Trophoblast cell (in vitro differentiated cells and primary cell): ENCODE measurements around the gene ZBTB16.

Source experiments
- DNase-seq, 2 donors: peaks; one replicate each; pipeline ENCODE4 v3.0.0-alpha.2; 2016
- H2AFZ ChIP-seq: 2 replicates; pipeline ENCODE4 v1.6.1; 2013; ENCODE audit warnings: low read length, moderate library complexity, mild to moderate bottlenecking; ENCODE audit not compliant: insufficient read depth, poor library complexity
- H2AK5ac ChIP-seq: 2 replicates; pipeline ENCODE4 v1.6.1; 2013; ENCODE audit warnings: mild to moderate bottlenecking, low read length
- H2BK120ac ChIP-seq: 2 replicates; pipeline ENCODE4 v1.6.1; 2013; ENCODE audit warnings: low read length, mild to moderate bottlenecking, moderate library complexity; ENCODE audit not compliant: insufficient read depth, poor library complexity
- H2BK12ac ChIP-seq: 2 replicates; pipeline ENCODE4 v1.6.1; 2013; ENCODE audit warnings: mild to moderate bottlenecking, low read length, moderate library complexity
- H2BK5ac ChIP-seq: 2 replicates; pipeline ENCODE4 v1.6.1; 2013; ENCODE audit warnings: low read length, low read depth, moderate library complexity, mild to moderate bottlenecking; ENCODE audit not compliant: poor library complexity
- H3K14ac ChIP-seq: 2 replicates; pipeline ENCODE4 v1.6.1; 2013; ENCODE audit warnings: mild to moderate bottlenecking, low read length
- H3K18ac ChIP-seq: 2 replicates; pipeline ENCODE4 v1.6.1; 2013; ENCODE audit warnings: mild to moderate bottlenecking, low read length
- H3K23ac ChIP-seq: 2 replicates; pipeline ENCODE4 v1.6.1; 2013; ENCODE audit warnings: low read length
- H3K27ac ChIP-seq: 2 replicates; pipeline ENCODE4 v1.5.1; 2013; ENCODE audit warnings: low read depth, mild to moderate bottlenecking, inconsistent platforms, low read length, moderate library complexity
- H3K27me3 ChIP-seq: 2 replicates; pipeline ENCODE4 v1.6.1; 2013; ENCODE audit warnings: inconsistent platforms, mild to moderate bottlenecking, low read length, moderate library complexity; ENCODE audit not compliant: insufficient read depth
- H3K36me3 ChIP-seq, 2 experiments: 1 replicate in 1 of 2; 2 replicates in 1 of 2; pipeline ENCODE4 v1.6.1; 2013; ENCODE audit warnings: low read length in 2 of 2, mild to moderate bottlenecking in 2 of 2, moderate library complexity in 1 of 2; ENCODE audit not compliant: insufficient read depth in 2 of 2, control insufficient read depth in 1 of 2
- H3K4ac ChIP-seq: 2 replicates; pipeline ENCODE4 v1.6.1; 2013; ENCODE audit warnings: low read depth, mild to moderate bottlenecking, low read length, moderate library complexity
- H3K4me1 ChIP-seq, 2 experiments: 1 replicate in 1 of 2; 2 replicates in 1 of 2; pipeline ENCODE4 v1.6.1; 2013; ENCODE audit warnings: low read length in 2 of 2, mild to moderate bottlenecking in 2 of 2, moderate library complexity in 1 of 2; ENCODE audit not compliant: insufficient read depth in 2 of 2, control insufficient read depth in 1 of 2
- H3K4me2 ChIP-seq: 2 replicates; pipeline ENCODE4 v1.6.1; 2013; ENCODE audit warnings: inconsistent platforms, mild to moderate bottlenecking, low read length, moderate library complexity
- H3K4me3 ChIP-seq: 2 replicates; pipeline ENCODE4 v1.5.1; 2013; ENCODE audit warnings: mild to moderate bottlenecking, low read depth, low read length, inconsistent platforms
- H3K79me1 ChIP-seq: one replicate; pipeline ENCODE4 v1.6.1; 2013; ENCODE audit warnings: low read length
- H3K79me2 ChIP-seq: 2 replicates; pipeline ENCODE4 v1.6.1; 2013; ENCODE audit warnings: low read length, mild to moderate bottlenecking; ENCODE audit not compliant: control insufficient read depth, insufficient read depth, poor library complexity
- H3K9ac ChIP-seq: 2 replicates; pipeline ENCODE4 v1.6.1; 2013; ENCODE audit warnings: mild to moderate bottlenecking, low read length
- H3K9me3 ChIP-seq: 2 replicates; pipeline ENCODE4 v1.6.1; 2013; ENCODE audit warnings: low read depth, mild to moderate bottlenecking, control low read depth, inconsistent platforms, low read length; ENCODE audit not compliant: insufficient read depth
- H4K12ac ChIP-seq: 2 replicates; pipeline ENCODE4 v1.6.1; 2013; ENCODE audit warnings: low read depth, mild to moderate bottlenecking, low read length, moderate library complexity
- H4K8ac ChIP-seq: 2 replicates; pipeline ENCODE4 v1.6.1; 2013; ENCODE audit warnings: low read depth, mild to moderate bottlenecking, low read length, moderate library complexity
- H4K91ac ChIP-seq: one replicate; pipeline ENCODE4 v1.6.1; 2013; ENCODE audit warnings: low read depth, mild to moderate bottlenecking, low read length, moderate library complexity
- WGBS: extraction: QIAGEN DNeasy Blood & Tissue Kit; methylation state at CpG from one replicate; pipeline ENCODE4 v1.1.7; 2013; ENCODE audit warnings: missing lambda C conversion rate; ENCODE audit not compliant: insufficient read length, insufficient coverage; ENCODE audit errors: extremely low coverage; 5-methylcytosine and 5-hydroxymethylcytosine counted together

The ZBTB16 gene

DNA sequence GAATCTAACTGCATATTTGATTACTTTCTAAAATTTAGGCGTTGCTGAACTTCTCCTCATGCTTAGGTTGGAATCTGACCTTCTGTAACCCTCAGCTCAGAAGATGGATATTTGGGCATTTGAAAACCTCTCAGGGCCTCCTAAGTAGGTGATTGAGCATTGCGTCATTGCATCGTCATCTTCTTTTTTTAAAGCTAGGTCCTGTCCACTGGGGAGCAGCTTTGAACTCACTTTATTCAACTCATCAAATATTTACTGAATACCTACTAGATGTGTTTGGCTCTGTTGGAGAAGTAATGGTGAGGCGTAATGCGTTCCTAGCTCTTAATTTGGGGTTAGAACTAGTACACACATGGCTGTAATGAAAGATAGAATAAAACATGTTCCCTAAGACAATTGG lies 56.8 kb downstream of the ZBTB16 start:
- Histone ChIP-seq H3K4me2 (no peak overlapping the region), H4K91ac (no peak overlapping the region)
- no CpG with 5 or more reads among the region's 5 CpGs for WGBS

GRCh38 chr11:114116800-114117199 lies 57.3 kb downstream of the ZBTB16 start:
- H3K9me3 ChIP-seq, result no peaks in the 10 kb centered on the region
- no peak overlapping the region for H3K14ac ChIP-seq
- H3K9ac ChIP-seq, result no peak overlapping the region
- no peak overlapping the region for H2BK12ac ChIP-seq
- H3K4me3 ChIP-seq, result no peak overlapping the region
- no peaks in the 10 kb centered on the region for H3K79me1 ChIP-seq
- H2BK120ac ChIP-seq, result no peak overlapping the region
- no CpG with 5 or more reads among the region's 3 CpGs for WGBS
- peaks cover 5 to 6% of the 10 kb centered on the region in 2 experiments for H3K4me1 ChIP-seq
- DNase-seq, result no peak
- no peak overlapping the region for H2AK5ac ChIP-seq
- H3K27ac ChIP-seq, result no peak overlapping the region
- no peak overlapping the region for H2BK5ac ChIP-seq
- no peak overlapping the region for H4K91ac ChIP-seq
- no peak overlapping the region for H4K8ac ChIP-seq
- H3K18ac ChIP-seq, result no peak overlapping the region
- H3K36me3 ChIP-seq, result no peaks in the 10 kb centered on the region
- H3K79me2 ChIP-seq, result no peaks in the 10 kb centered on the region
- H2AFZ ChIP-seq, result no peak overlapping the region
- no peak overlapping the region for H4K12ac ChIP-seq
- no peaks in the 10 kb centered on the region for H3K27me3 ChIP-seq
- H3K4me2 ChIP-seq, result no peak overlapping the region
- no peak overlapping the region for H3K23ac ChIP-seq
- H3K4ac ChIP-seq, result no peak overlapping the region

More for the DNA sequence above, 56.8 kb downstream of the ZBTB16 start:
- no peak for DNase-seq
- no peaks in the 10 kb centered on the region for H3K79me1 ChIP-seq
- H3K27ac ChIP-seq, result no peak overlapping the region
- H4K12ac ChIP-seq, result no peak overlapping the region
- no peak overlapping the region for H2BK120ac ChIP-seq
- no peak overlapping the region for H3K4me3 ChIP-seq
- no peaks in the 10 kb centered on the region for H3K79me2 ChIP-seq
- no peak overlapping the region for H2BK5ac ChIP-seq
- H3K4me1 ChIP-seq, result peaks cover 5 to 6% of the 10 kb centered on the region in 2 experiments
- no peak overlapping the region for H3K4ac ChIP-seq
- H3K18ac ChIP-seq, result no peak overlapping the region
- H2BK12ac ChIP-seq, result no peak overlapping the region
- H3K14ac ChIP-seq, result no peak overlapping the region
- H3K9ac ChIP-seq, result no peak overlapping the region
- H4K8ac ChIP-seq, result no peak overlapping the region
- no peaks in the 10 kb centered on the region for H3K36me3 ChIP-seq
- H2AK5ac ChIP-seq, result no peak overlapping the region
- no peaks in the 10 kb centered on the region for H3K27me3 ChIP-seq
- no peak overlapping the region for H2AFZ ChIP-seq
- no peaks in the 10 kb centered on the region for H3K9me3 ChIP-seq
- no peak overlapping the region for H3K23ac ChIP-seq

DNA sequence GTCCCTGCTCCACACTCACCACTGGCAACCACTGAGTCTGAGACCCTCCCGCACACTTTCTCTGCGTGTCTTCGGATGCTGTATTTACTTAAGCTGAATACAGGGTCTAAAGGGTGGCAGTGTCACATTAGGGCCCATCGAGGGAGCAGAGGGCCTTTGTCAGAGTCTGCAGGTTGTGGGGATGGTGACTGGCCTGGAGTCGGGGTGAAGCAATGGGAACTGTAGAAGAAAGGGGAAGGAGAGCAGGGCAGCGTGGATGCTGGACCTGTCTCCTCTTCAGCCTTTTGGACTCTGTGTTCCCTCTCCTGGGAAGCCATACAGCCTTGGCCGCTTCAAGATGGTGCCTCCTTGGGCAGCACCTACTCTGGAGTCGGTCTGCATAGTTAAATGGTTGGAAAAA lies 61.1 kb downstream of the ZBTB16 start:
- Histone ChIP-seq H3K79me1 (no peaks in the 10 kb centered on the region), H2BK5ac (no peak overlapping the region), H3K4me1 (peaks cover 1 to 2% of the 10 kb centered on the region in 2 experiments), H3K23ac (no peak overlapping the region), H4K12ac (no peak overlapping the region), H3K4ac (no peak overlapping the region), H3K18ac (no peak overlapping the region), H3K27ac (no peak overlapping the region), H4K8ac (no peak overlapping the region), H3K36me3 (no peaks in the 10 kb centered on the region), H2BK12ac (no peak overlapping the region), H3K4me2 (no peak overlapping the region), H3K14ac (no peak overlapping the region), H3K79me2 (no peaks in the 10 kb centered on the region), H2AK5ac (no peak overlapping the region), H3K9ac (no peak overlapping the region), H2AFZ (no peak overlapping the region), H4K91ac (no peak overlapping the region), H3K27me3 (no peaks in the 10 kb centered on the region), H3K4me3 (no peak overlapping the region), H2BK120ac (no peak overlapping the region), H3K9me3 (peaks cover 2% of the 10 kb centered on the region)
- WGBS, result no CpG with 5 or more reads among the region's 8 CpGs
- no peak for DNase-seq

- Histone ChIP-seq H3K18ac (no peak overlapping the region), H3K36me3 (no peaks in the 10 kb centered on the region), H3K23ac (no peak overlapping the region), H2AFZ (no peak overlapping the region), H3K4me3 (no peak overlapping the region), H3K9ac (no peak overlapping the region), H2BK5ac (no peak overlapping the region), H4K8ac (no peak overlapping the region), H3K14ac (no peak overlapping the region), H4K12ac (no peak overlapping the region), H3K27ac (no peak overlapping the region), H3K27me3 (no peaks in the 10 kb centered on the region), H3K4ac (no peak overlapping the region), H3K79me1 (no peaks in the 10 kb centered on the region), H3K9me3 (peaks cover 2% of the 10 kb centered on the region), H3K4me1 (no peaks in the 10 kb centered on the region), H3K4me2 (no peak overlapping the region), H2BK12ac (no peak overlapping the region), H2BK120ac (no peak overlapping the region), H3K79me2 (no peaks in the 10 kb centered on the region), H4K91ac (no peak overlapping the region), H2AK5ac (no peak overlapping the region)
- no peak for DNase-seq
- WGBS, result no CpG with 5 or more reads among the region's 6 CpGs
Measured at GRCh38 chr11:114121138-114121537, 61.6 kb downstream of the ZBTB16 start.
